ENCODE results near the gene BRSK2. TPM values are rescaled to one million over a fixed set of nuclear protein-coding genes. Genes with fewer than 3 reads are reported as not detected.
A peak's percentile ranks its signal among the peaks of the same experiment; 100 is the strongest.

The BRSK2 gene
- total and polyA plus RNA-seq, 9 of the 15 experiments (the other 6 are each of a cell fraction or from before 2014, with no cell fraction given): 0.06 to 0.52 (median 0.18) TPM; not detected in 5

DNA sequence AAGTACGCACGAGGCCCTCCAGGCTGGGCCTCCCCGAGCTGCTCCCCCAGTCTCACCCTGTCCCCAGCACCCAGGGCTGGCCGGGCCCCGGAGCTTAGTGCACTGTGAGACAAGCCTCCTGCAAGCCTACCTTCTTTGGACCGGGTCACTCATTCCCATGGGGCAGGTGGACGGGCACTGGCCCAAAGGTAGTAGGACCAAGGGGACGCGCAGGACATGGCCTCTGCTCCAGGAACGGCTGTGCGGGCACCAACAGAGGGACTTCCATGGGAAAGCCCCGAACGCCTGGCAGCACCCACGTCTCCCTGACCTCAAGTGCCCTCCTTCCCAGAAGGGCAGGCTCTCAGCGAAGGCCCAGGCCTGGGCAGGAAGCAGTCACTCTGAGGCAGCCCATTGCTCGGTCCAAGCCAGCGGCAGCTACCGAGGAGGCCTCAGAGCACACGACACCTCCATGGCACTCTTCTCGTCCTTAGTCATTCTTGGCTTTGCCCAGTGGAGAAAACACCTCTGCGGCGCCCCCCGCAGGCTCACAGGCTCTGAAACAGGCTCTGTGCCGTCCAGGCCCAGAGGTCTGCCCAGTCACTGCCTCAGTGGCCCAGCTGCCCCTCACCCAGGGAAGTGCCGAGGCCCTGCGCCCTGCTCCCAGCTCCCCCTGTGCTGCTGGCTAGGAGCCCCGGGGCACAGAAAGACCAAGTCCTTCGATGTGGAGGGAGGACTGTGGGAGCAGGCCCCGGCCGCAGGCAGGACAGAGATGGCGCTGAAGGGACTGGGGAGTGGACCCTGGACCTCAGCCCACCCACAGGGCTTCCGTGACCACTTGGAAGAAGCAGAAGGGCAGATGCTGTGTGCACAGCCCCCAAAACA is 93.1 kb downstream of the BRSK2 start:
- peaks cover 5% of the 10 kb centered on the region; the same call in 1 of the 3 replicates for H3K36me3 ChIP-seq (ENCODE audit: control insufficient read depth, insufficient read depth, low read length)
- 83% methylated on average over 23 of the region's 32 CpGs for whole genome bisulfite sequencing (ENCODE audit: insufficient coverage, low coverage, missing lambda C conversion rate)
- CTCF ChIA-PET (ENCODE audit: low intra/inter-chr PET ratio): no interaction called here
- peaks cover 0 to 46% of the 10 kb centered on the region in 2 experiments; a peak in 2 of 5 replicates for H3K4me1 ChIP-seq (replicated peaks in 1 of 2; ENCODE audit: control insufficient read depth in 2 of 2, insufficient read depth in 2 of 2, low read length in 2 of 2)
- TF ChIP-seq CTCFL (IDR thresholded peaks at IDR 0.05; ENCODE audit: borderline replicate concordance, insufficient read depth, low read depth, low read length, poor library complexity, severe bottlenecking) (peak; percentile 42), MYC (IDR thresholded peaks at IDR 0.05; ENCODE audit: low read depth, low read length) (no peak), MYC (CRISPR knock-in tag; IDR thresholded peaks at IDR 0.05; ENCODE audit: borderline replicate concordance, low read depth) (no peak)
- TF ChIP-seq, protein P1, sequence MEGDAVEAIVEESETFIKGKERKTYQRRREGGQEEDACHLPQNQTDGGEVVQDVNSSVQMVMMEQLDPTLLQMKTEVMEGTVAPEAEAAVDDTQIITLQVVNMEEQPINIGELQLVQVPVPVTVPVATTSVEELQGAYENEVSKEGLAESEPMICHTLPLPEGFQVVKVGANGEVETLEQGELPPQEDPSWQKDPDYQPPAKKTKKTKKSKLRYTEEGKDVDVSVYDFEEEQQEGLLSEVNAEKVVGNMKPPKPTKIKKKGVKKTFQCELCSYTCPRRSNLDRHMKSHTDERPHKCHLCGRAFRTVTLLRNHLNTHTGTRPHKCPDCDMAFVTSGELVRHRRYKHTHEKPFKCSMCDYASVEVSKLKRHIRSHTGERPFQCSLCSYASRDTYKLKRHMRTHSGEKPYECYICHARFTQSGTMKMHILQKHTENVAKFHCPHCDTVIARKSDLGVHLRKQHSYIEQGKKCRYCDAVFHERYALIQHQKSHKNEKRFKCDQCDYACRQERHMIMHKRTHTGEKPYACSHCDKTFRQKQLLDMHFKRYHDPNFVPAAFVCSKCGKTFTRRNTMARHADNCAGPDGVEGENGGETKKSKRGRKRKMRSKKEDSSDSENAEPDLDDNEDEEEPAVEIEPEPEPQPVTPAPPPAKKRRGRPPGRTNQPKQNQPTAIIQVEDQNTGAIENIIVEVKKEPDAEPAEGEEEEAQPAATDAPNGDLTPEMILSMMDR (IDR thresholded peaks at IDR 0.05 in 2 of 3, conservative IDR thresholded peaks at IDR 0.05 in 1 of 3; ENCODE audit: insufficient read depth in 2 of 3, low read depth in 1 of 3, low read length in 3 of 3): peak in 2 of 3 experiments; percentile 14 to 33; a peak in 1 of 6 replicates
- in situ Hi-C loops (cut with MboI): no loop called here
- H3K4me3 ChIP-seq: no peak overlapping the region
- DNase-seq (ENCODE audit: extremely low read depth in 1 of 4, low spot score in 3 of 4) (no peak), FAIRE-seq (no peak), ATAC-seq (no peak; the same call in 2 of the 3 replicates)
- H3K27me3 ChIP-seq (ENCODE audit: control insufficient read depth in 2 of 2, insufficient read depth in 2 of 2, low read length in 2 of 2): no peaks in the 10 kb centered on the region
- no peak overlapping the region for H3K4me2 ChIP-seq (ENCODE audit: insufficient read depth, low read length)
- BruUV-seq (replicated peaks): no TSS peak
- no peaks in the 10 kb centered on the region for H3K9me1 ChIP-seq (ENCODE audit: control insufficient read depth, insufficient read depth, low read length)
- no peak overlapping the region; a peak in 1 of 4 replicates for H3K9ac ChIP-seq (ENCODE audit: insufficient read depth in 1 of 2, low read depth in 2 of 2, low read length in 2 of 2)
- no peaks in the 10 kb centered on the region for H3K9me3 ChIP-seq (replicated peaks; ENCODE audit: control insufficient read depth, insufficient read depth, low read depth, low read length)
- no peak overlapping the region for H3K27ac ChIP-seq (ENCODE audit: extremely low read depth, low read depth, low read length)
- POLR2A ChIA-PET: no interaction called here
- H3K79me2 ChIP-seq (ENCODE audit: control insufficient read depth, insufficient read depth, low read length): no peaks in the 10 kb centered on the region
- intact Hi-C loops (cut with micrococcal nuclease): no loop called here
- no peak overlapping the region for H2AFZ ChIP-seq (ENCODE audit: low read depth, low read length)
- H4K20me1 ChIP-seq (replicated peaks; ENCODE audit: control insufficient read depth, insufficient read depth, low read length): peaks cover 28% of the 10 kb centered on the region

Measured in K562 (cell line).